ENCODE data around the gene TBC1D24.

DNA sequence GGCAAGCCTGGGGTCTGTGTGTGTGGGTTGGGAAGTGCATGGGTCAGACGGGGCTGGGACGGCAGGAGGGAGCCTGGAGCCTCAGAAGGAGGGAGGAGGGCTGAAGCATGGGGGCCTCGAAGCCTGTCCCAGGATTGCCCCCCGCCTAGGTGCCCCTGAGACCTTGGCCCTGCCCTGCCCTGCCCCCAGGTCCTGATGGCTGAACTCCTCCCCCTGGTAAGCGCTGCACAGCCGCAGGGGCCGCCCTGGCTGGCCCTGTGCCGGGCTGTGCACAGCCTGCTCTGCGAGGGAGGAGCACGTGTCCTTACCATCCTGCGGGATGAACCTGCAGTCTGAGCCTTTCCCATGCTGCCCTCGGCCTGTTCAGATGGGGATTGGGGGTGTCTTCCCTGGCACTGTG, 10.6 kb upstream of the TBC1D24 start:
- TF ChIP-seq U2AF2 (optimal IDR thresholded peaks at IDR 0.05; ENCODE audit: low read depth, low read length) (no peak), RFX5 (IDR thresholded peaks at IDR 0.05; ENCODE audit: low read depth, low read length) (no peak), ZBED1 (IDR thresholded peaks at IDR 0.05) (no peak), NFYB (IDR thresholded peaks at IDR 0.05; ENCODE audit: extremely low read depth, insufficient read length) (no peak), NKRF (IDR thresholded peaks at IDR 0.05; ENCODE audit: borderline replicate concordance) (no peak), POLR2A (conservative IDR thresholded peaks at IDR 0.05) (no peak), ZNF232 (CRISPR knock-in tag; IDR thresholded peaks at IDR 0.05) (no peak)
- TF ChIP-seq, protein P1, sequence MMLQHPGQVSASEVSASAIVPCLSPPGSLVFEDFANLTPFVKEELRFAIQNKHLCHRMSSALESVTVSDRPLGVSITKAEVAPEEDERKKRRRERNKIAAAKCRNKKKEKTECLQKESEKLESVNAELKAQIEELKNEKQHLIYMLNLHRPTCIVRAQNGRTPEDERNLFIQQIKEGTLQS (IDR thresholded peaks at IDR 0.05), result no peak
- TF ChIP-seq, protein P1 (CRISPR knock-in tag; conservative IDR thresholded peaks at IDR 0.05), result no peak
- TF ChIP-seq, protein P2, sequence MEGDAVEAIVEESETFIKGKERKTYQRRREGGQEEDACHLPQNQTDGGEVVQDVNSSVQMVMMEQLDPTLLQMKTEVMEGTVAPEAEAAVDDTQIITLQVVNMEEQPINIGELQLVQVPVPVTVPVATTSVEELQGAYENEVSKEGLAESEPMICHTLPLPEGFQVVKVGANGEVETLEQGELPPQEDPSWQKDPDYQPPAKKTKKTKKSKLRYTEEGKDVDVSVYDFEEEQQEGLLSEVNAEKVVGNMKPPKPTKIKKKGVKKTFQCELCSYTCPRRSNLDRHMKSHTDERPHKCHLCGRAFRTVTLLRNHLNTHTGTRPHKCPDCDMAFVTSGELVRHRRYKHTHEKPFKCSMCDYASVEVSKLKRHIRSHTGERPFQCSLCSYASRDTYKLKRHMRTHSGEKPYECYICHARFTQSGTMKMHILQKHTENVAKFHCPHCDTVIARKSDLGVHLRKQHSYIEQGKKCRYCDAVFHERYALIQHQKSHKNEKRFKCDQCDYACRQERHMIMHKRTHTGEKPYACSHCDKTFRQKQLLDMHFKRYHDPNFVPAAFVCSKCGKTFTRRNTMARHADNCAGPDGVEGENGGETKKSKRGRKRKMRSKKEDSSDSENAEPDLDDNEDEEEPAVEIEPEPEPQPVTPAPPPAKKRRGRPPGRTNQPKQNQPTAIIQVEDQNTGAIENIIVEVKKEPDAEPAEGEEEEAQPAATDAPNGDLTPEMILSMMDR (IDR thresholded peaks at IDR 0.05 in 2 of 3, conservative IDR thresholded peaks at IDR 0.05 in 1 of 3; ENCODE audit: insufficient read depth in 2 of 3, low read depth in 1 of 3, low read length in 3 of 3), result no peak
